Esophagus muscularis mucosa (tissue), 4 donors: Measurements from ENCODE around the gene SRP68.

Experiments
- CTCF ChIP-seq, 3 experiments: fragments of 200-600 bp in 2 of 3; fragments of 450-650 bp in 1 of 3; sonication (generic) in 2 of 3; IDR thresholded peaks; one replicate each; pipeline ENCODE4 v1.5.1; 2017 to 2019; ENCODE audit warnings: antibody characterized with exemption in 3 of 3, mild to moderate bottlenecking in 2 of 3, moderate library complexity in 1 of 3
- EP300 ChIP-seq: sonication (generic); formaldehyde crosslinking; IDR thresholded peaks from one replicate; pipeline ENCODE4 v1.6.1; 2017; ENCODE audit warnings: antibody characterized with exemption
- POLR2A ChIP-seq: fragments of 450-650 bp; IDR thresholded peaks from one replicate; pipeline ENCODE4 v1.6.1; 2017; ENCODE audit warnings: antibody characterized with exemption, moderate library complexity, mild to moderate bottlenecking, low read depth
- POLR2AphosphoS5 ChIP-seq, 2 donors: sonication (generic); formaldehyde crosslinking; IDR thresholded peaks; one replicate each; pipeline ENCODE4 v1.6.1; 2017; ENCODE audit warnings: antibody characterized with exemption in 2 of 2

GRCh38 chr17:76018801-76019200 is 53.5 kb downstream of the SRP68 start:
- no peak for TF ChIP-seq CTCF (IDR thresholded peaks at IDR 0.05)
- no peak for TF ChIP-seq POLR2AphosphoS5 (IDR thresholded peaks at IDR 0.05)
- no peak for TF ChIP-seq EP300
- no peak for TF ChIP-seq POLR2A
